DMS153 treated with DMSO at 0.1 percent for 48 hours (cell line): ENCODE measurements around the gene CYP4F8.
"Not testable (repeated sequence)": the region's sequence is repeated elsewhere in the genome, so short reads cannot be mapped to it uniquely, and the experiment has no call there.

Experiments used
- DNase-seq: peaks from one replicate; lab custom pipeline; 2025; ENCODE audit not compliant: unreplicated experiment; lab: John Stamatoyannopoulos, UW

The CYP4F8 gene, protein sequence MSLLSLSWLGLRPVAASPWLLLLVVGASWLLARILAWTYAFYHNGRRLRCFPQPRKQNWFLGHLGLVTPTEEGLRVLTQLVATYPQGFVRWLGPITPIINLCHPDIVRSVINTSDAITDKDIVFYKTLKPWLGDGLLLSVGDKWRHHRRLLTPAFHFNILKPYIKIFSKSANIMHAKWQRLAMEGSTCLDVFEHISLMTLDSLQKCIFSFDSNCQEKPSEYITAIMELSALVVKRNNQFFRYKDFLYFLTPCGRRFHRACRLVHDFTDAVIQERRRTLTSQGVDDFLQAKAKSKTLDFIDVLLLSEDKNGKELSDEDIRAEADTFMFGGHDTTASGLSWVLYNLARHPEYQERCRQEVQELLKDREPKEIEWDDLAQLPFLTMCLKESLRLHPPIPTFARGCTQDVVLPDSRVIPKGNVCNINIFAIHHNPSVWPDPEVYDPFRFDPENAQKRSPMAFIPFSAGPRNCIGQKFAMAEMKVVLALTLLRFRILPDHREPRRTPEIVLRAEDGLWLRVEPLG

GRCh38 chr19:15614507-15615379 is at the start of gene CYP4F8:
Gene CYP4F8 (plus strand): TSS chr19:15615218. CDS start chr19:15615617, 399 bp downstream.
- DNase-seq, result no peak

DNA sequence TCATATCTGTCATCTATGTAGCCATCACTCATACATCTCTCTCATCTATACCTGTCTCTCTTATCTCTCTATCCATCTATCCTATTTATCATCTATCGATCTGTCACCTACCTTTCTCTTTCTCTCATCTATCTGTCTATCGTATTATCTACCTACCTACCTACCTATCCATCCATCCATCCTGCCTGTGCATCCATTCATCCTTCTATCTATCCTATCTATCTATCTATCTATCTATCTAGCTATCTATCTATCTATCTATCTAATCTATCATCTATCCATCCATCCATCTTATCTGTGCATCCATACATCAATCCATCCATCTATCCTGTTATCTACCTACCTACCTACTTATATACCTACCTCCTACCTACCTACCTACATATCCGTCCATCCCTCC is 44.6 kb upstream of the CYP4F8 start:
- DNase-seq, result no peak

DNA sequence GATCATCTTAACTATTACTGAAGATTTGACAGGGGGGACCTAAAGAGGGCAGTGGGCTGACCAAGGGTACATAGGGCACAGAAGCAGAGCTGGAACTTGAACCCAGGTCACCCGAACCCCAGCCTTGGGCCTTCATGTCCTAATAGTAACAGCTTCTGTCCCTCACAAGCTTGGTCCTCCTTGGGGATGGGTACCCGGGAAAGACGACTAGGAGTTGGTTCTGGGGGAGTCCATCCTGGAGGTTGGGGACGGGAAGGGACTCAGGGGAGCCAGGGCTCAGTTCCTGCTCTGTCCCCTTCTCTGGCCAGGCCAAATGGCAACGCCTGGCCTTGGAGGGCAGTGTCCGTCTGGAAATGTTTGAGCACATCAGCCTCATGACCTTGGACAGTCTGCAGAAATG is 39.6 kb upstream of the CYP4F8 start:
- DNase-seq, result no peak

DNA sequence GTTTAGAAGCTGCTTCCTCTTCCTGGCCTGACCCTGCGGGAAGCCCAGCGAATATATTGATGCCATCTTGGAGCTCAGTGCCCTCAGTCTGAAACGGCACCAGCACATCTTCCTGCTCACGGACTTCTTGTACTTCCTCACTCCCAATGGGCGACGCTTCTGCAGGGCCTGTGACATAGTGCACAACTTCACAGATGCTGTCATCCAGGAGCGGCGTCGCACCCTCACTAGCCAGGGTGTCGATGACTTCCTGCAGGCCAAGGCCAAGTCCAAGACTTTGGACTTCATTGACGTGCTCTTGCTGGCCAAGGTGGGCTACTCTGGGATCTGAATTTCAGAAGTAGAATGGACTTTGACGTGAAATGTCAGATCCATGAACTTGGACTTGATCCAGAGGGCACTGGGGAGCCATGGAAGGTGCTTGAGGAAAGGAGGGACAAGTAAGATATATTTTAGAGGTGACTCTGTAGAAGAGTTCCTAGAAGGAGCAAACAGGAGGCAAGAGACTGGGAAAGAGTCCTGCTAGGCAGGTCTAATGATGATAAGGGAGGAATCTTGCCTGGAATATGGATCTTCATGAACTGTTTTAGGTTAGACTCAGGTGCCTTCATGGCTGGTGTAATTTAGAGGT is 38.4 kb upstream of the CYP4F8 start:
- no peak for DNase-seq

GRCh38 chr19:15577184-15577771 is 37.7 kb upstream of the CYP4F8 start:
- no peak for DNase-seq

DNA sequence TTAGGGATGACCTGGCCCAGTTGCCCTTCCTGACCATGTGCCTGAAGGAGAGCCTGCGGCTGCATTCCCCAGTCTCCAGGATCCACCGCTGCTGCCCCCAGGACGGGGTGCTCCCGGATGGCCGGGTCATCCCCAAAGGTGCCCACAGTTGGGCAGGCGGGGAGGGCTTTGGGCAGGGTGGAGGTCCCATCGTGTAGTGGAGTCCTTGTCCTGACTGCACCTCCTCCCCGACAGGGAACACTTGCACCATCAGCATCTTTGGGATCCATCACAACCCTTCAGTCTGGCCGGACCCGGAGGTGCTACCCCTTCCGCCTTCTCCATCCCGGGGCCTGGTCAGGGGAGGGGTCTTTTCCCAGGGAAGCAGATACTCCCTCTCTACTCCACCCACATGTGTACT is 31.7 kb upstream of the CYP4F8 start:
- no peak for DNase-seq

- no peak for DNase-seq
Observed at GRCh38 chr19:15584095-15584494, 30.9 kb upstream of the CYP4F8 start.

- DNase-seq, result no peak
Observed at GRCh38 chr19:15584541-15585115, 30.4 kb upstream of the CYP4F8 start.

GRCh38 chr19:15587663-15588062 is 27.4 kb upstream of the CYP4F8 start:
- no peak for DNase-seq

DNA sequence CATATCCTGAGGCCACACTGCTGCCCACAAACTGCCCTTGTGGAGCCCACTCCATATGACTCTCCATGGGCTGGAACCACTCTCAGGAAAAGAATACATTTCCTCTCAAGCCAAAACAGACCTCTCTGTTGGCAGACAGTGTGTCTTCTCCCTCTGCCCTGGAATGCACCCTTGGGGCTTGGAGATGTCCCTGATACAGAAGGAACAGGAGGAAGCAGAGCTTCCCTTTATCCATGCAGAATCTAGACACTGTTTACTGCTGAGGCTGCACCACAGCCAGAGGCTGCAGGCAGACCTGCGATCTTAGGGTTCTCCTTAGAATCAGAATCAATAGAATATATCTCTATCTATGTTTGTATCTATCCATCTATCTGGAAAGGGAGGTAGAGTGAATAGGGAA is 26.8 kb upstream of the CYP4F8 start:
- DNase-seq, result no peak

DNA sequence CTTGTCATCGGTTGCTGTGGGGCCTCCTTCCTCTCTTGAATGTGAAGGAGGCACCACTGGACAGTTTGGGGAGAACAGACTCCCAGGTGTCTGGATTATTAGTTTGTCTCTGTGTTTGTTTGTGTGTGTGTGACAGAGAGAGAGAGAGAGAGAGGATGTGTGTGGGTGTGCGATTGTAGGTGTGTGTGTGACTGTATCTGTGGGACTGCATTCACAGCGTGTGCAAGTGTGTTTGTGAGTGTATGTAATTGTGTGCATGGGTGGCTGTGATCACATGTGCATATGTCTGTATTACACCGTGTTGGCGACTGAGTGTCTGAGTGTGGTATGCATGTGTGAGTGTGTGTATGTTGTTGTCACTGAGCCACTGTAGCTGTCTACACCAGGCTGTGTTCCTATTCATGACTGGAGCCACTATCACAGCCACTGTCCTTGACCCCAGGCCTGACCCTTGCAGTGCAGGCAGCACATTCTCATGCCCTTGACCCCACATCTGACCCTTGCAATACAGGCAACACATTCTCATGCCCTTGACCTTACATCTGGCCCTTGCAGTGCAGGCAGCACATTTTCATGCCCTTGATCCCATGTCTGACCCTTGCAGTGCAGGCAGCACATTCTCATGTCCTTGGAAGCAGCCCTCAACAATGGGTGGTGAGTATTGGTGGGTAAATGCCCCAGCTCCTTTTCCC is 25.1 kb upstream of the CYP4F8 start:
- no peak for DNase-seq

- DNase-seq, result no peak
Observed at GRCh38 chr19:15591796-15592195, 23.2 kb upstream of the CYP4F8 start.

- not testable (repeated sequence) for DNase-seq
Observed at GRCh38 chr19:15592506-15592905, 22.5 kb upstream of the CYP4F8 start.

GRCh38 chr19:15593766-15594165 is 21.3 kb upstream of the CYP4F8 start:
- not testable (repeated sequence) for DNase-seq

- DNase-seq, result no peak
Observed at GRCh38 chr19:15595069-15595468, 19.9 kb upstream of the CYP4F8 start.

DNA sequence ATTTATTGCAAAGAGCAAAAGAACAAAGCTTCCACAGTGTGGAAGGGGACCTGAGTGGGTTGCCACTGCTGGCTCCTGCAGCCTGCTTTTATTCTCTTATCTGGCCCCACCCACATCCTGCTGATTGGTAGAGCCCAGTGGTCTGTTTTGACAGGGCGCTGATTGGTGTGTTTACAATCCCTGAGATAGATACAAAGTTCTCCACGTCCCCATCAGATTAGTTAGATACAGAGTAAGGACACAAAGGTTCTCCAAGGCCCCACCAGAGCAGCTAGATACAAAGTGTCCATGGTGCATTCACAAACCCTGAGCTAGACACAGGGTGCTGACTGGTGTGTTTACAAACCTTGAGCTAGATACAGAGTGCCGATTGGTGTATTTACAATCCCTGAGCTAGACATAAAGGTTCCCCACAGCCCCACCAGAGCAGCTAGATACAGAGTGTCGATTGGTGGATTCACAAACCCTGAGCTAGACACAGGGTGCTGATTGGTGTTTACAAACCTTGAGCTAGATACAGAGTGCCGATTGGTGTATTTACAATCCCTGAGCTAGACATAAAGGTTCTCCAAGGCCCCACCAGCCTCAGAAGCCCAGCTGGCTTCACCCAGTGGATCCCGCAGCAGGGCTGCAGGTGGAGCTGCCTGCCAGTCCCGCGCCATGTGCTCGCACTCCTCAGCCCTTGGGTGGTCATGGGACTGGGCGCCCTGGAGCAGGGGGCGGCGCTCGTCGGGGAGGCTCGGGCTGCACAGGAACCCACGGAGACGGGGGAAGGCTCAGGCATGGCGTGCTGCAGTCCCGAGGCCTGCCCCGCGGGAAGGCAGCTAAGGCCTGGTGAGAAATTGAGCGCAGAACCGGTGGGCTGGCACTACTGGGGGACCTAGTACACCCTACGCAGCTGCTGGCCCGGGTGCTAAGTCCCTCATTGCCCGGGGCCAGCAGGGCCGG is 6.8 kb upstream of the CYP4F8 start:
- DNase-seq, result not testable (repeated sequence)

- no peak for DNase-seq
Observed at GRCh38 chr19:15609261-15609660, 5.8 kb upstream of the CYP4F8 start.

DNA sequence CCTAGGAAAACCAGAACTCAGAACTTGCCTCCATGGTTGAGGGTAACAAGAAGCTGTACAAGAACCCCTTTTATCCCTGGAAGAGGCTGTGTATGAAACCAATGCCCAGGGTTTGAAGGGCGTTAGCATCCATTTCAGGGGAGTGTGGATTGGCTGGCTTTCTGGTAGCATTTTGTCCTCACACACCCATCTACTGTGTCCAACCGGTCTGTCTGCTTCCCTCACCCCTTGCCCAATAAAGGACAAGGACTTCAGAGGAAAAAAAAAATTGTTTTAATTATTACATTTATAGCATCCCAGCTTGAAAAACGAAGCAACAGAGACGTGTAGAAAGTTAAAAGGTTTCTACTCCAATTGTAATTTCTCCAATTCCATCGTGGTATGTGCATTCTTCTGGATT is 2.7 kb upstream of the CYP4F8 start:
- DNase-seq, result no peak

DNA sequence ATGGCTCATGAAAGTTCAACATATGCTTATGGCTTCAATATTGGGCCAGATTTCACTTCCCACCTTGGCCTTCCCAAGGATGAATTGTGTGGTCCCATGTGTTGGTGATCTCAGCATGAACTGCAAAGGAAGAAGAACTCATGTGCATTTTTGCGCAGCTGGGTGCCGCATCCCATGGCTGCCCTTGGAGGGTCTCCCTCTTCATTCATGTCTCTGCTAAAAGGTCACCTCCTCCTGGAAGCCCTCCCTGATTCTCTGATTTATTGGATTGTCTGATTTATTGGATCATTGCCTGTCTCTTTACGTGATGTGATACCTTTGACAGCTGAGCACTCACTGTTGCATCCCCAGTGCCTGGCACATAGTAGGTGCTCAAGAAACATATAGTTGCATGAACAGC is 1.7 kb upstream of the CYP4F8 start:
- no peak for DNase-seq
